Measurements from ENCODE around the gene CD163. TPM values are rescaled to one million over a fixed set of nuclear protein-coding genes. Genes with fewer than 3 reads are reported as not detected.
"Not testable (repeated sequence)": the region's sequence is repeated elsewhere in the genome, so short reads cannot be mapped to it uniquely, and the experiment has no call there.

Gene CD163
- not detected in 2 replicates for total RNA-seq (2014; rRNA removed; shearing (Covaris generic))

GRCh38 chr12:7503686-7504415 is at the start of gene CD163:
CD163 (minus strand) TSS chr12:7503777; CDS start chr12:7503690, 87 bp downstream.
- DNase-seq (ENCODE audit: low spot score), result no peak

DNA sequence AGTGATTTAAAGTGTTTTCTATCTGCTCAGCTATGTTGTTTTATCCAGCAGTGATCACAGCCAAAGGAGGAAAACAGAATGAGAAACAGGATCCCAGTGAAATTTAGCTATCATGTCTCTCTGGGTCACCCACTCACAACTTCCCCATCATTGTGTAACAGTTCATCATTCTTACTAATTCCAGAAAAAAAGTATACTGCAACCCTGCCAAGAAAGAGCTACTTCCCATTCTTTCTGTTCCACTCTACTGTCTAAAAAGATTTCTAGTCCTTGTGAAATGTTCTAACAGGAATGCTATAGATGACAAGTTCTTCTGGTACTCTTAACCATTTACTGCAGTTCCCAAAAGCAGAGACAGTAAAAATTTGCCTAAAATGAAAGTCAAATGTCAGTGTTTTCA is 39.2 kb upstream of the CD163 start:
- DNase-seq (ENCODE audit: low spot score), result no peak

DNA sequence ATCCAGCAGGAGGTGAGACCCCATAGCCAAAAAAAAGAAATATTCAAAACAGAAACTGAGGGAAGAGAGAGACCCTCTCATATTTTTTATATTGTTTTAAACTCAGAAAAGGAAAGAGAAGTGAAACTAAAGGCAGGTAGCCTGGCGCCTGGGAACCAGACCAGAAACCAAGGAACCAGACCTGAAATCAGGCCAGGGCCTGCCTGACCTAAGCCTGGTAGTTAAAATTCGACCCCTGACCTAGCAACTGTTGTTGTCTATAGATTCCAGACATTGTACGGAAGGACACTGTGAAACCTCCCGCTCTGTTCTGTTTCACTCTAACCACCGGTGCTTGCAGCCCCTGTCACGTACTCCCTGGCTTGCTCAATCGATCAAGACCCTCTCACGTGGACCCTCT is 38.5 kb upstream of the CD163 start:
- no peak for DNase-seq (ENCODE audit: low spot score)

- no peak for DNase-seq (ENCODE audit: low spot score)
Observed at GRCh38 chr12:7514416-7514815, 10.8 kb upstream of the CD163 start.

DNA sequence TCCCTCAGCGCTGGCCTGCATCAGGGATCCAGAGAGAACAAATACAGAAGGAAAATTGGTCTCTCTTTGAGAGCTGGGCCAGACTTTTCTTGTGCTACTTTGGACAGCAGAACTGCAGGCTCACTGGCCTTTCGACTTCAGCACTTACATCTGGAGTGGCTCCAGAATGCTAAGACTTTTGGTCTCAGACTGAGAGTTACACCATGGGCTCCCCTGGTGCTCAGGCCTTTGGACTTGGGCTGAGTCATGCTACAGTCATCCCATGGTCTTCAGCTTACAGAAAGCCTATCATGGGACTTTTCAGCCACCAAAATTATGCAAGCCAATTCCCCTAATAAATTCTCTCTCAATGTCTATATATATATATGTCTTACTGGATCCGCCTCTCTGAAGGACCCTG is 9.0 kb upstream of the CD163 start:
- DNase-seq (ENCODE audit: low spot score), result no peak

GRCh38 chr12:7509793-7510470 is 6.4 kb upstream of the CD163 start:
- not testable (repeated sequence) for DNase-seq (ENCODE audit: low spot score)

- no peak for DNase-seq (ENCODE audit: low spot score)
Observed at GRCh38 chr12:7502612-7503011, 965 bp downstream of the CD163 start.

GRCh38 chr12:7501031-7501588 is 2.5 kb downstream of the CD163 start:
- no peak for DNase-seq (ENCODE audit: low spot score)

- DNase-seq (ENCODE audit: low spot score), result no peak
Observed at GRCh38 chr12:7499636-7500035, 3.9 kb downstream of the CD163 start.

DNA sequence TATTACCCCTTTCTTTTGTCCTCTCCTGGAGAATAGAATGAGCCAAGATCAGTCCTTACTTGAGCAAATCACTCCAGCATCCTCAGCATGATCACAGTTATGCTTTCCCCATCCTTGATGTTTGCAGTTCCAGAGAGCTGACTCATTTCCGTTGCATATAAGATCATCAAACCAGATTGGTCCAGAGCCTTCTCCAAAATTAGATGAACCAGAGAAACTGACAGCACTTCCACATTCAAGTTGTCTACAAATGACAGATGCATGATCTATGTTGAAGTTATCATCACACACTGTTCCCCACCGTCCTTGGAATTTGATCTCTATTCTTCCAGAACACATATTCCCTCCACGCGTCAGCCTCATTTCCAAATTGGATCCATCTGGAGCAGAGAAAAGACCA is 4.8 kb downstream of the CD163 start:
- no peak for DNase-seq (ENCODE audit: low spot score)

DNA sequence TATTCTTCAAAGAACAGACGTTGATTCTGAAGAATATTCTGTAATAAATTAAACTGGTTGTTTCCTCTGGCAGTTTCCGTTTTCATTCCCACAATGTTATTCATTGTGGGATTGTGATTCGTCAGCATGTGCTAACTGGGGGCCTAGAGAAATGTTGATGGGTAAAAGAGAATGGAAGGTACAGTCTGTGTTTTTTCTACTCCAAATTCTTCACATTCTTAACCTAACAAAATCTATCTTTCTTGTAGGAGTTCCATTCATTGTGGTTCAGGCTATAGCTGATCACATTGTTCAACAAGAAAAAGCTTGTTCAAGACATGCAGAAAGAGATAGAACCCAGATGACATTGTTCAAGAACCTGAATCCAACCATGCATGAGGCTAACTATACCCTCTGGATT is 5.9 kb downstream of the CD163 start:
- DNase-seq (ENCODE audit: low spot score), result no peak

- DNase-seq (ENCODE audit: low spot score), result no peak
Observed at GRCh38 chr12:7496451-7496850, 7.1 kb downstream of the CD163 start.

GRCh38 chr12:7495136-7495535 is 8.4 kb downstream of the CD163 start:
- DNase-seq (ENCODE audit: low spot score), result no peak

DNA sequence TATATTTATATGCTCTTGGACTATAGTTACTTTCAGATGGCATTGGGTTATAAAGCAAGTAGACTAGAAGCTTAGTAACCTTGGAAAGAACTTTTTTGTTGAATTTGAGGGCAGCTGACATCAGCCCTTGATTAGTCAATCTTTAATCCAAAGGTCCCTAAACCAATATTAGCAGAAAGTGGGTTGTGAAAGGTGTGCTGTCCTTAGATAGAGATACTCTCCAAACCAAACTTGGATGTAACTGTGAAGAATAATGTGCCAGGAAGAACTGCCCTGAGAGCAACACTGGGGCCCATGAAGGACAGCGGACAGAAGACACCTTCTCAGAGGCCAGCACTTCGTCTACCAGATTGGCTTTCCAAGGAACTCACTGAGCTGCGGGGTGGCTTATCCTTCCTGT is 10.6 kb downstream of the CD163 start:
- no peak for DNase-seq (ENCODE audit: low spot score)

GRCh38 chr12:7486512-7486911 is 17.1 kb downstream of the CD163 start:
- no peak for DNase-seq (ENCODE audit: low spot score)

GRCh38 chr12:7485095-7485494 is 18.5 kb downstream of the CD163 start:
- DNase-seq (ENCODE audit: low spot score), result no peak

- DNase-seq (ENCODE audit: low spot score), result no peak
Observed at GRCh38 chr12:7483343-7483742, 20.2 kb downstream of the CD163 start.

GRCh38 chr12:7479771-7480170 is 23.8 kb downstream of the CD163 start:
- no peak for DNase-seq (ENCODE audit: low spot score)

DNA sequence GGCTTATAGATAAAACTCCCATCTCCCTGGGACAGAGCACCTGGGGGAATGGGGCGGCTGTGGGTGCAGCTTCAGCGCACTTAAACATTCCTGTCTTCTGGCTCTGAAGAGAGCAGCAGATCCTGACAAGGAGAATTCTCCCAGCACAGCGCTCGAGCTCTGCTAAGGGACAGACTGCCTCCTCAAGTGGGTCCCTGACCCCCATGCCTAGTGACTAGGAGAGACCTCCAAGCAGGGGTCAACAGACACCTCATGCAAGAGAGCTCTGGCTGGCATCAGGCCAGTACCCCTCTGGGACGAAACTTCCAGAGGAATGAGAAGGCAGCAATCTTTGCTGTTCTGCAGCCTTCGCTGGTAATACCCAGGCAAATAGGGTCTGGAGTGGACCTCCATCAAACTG is 31.5 kb downstream of the CD163 start:
- no peak for DNase-seq (ENCODE audit: low spot score)

- DNase-seq (ENCODE audit: low spot score), result peak; percentile 67
Observed at GRCh38 chr12:7460375-7461259, 43.0 kb downstream of the CD163 start.

GRCh38 chr12:7459973-7460372 is 43.6 kb downstream of the CD163 start:
- no peak for DNase-seq (ENCODE audit: low spot score)

DNA sequence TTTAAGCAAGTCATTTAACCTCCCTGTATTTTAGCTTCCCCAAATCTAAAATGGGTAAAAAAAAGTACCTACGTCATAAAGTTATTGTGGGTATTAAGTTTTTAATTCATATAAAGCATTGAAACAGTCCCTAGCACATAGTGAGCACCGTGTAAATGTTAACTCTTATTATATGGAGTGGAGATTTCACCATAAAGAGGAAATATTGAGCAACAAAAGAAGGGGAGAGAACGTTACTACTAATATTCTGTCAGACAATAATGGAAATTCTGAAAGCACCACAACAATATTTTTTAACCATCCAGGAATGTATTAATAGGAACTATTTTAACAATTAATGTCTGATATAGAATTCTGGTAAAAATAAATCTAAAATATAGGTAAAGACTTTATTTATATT is 51.8 kb downstream of the CD163 start:
- DNase-seq (ENCODE audit: low spot score), result no peak
